HepG2 (cell line): ENCODE data around the gene SLCO4A1. TPM values are rescaled to one million over a fixed set of nuclear protein-coding genes. Genes with fewer than 3 reads are reported as not detected.

Experiments used
- AGO1 ChIP-seq: fragments of 200-400 bp; formaldehyde crosslinking; IDR thresholded peaks from 2 replicates; pipeline ENCODE4 v1.6.1; 2017; ENCODE audit warnings: mild to moderate bottlenecking, low read depth, low read length, moderate library complexity; ENCODE audit not compliant: poor library complexity, severe bottlenecking
- ASH2L ChIP-seq: fragments of 300-600, 200-600 bp; sonication (generic); IDR thresholded peaks from 2 replicates; pipeline ENCODE4 v1.7.0; 2017; ENCODE audit warnings: low read depth, mild to moderate bottlenecking, moderate library complexity, mixed read lengths, low read length; ENCODE audit not compliant: insufficient read length
- CENPT ChIP-seq: sonication (generic); formaldehyde crosslinking; IDR thresholded peaks from 2 replicates; pipeline ENCODE4 v1.8.0; 2022; ENCODE audit warnings: low read depth, mild to moderate bottlenecking, moderate library complexity, missing genetic modification reagents
- DNMT1 ChIP-seq: sonication (generic); formaldehyde crosslinking; IDR thresholded peaks from 2 replicates; pipeline ENCODE4 v1.5.1; 2020; ENCODE audit warnings: mild to moderate bottlenecking, missing genetic modification reagents
- EEA1 ChIP-seq: sonication (generic); formaldehyde crosslinking; IDR thresholded peaks from 2 replicates; pipeline ENCODE4 v1.5.1; 2020; ENCODE audit warnings: mild to moderate bottlenecking, missing genetic modification reagents, borderline replicate concordance
- ELF1 ChIP-seq: sonication (generic); formaldehyde crosslinking; IDR thresholded peaks from 2 replicates; pipeline ENCODE4 v1.4.0; 2020; ENCODE audit warnings: missing genetic modification reagents
- GATAD2A ChIP-seq: IDR thresholded peaks from 2 replicates; pipeline ENCODE4 v1.6.1; 2016
- HNRNPLL ChIP-seq: fragments of 200-400 bp; formaldehyde crosslinking; IDR thresholded peaks from 2 replicates; pipeline ENCODE4 v1.6.1; 2017; ENCODE audit warnings: mild to moderate bottlenecking, low read depth, low read length; ENCODE audit not compliant: poor library complexity, severe bottlenecking
- HOXD1 ChIP-seq: sonication (generic); formaldehyde crosslinking; IDR thresholded peaks from 2 replicates; pipeline ENCODE4 v1.5.0; 2020; ENCODE audit warnings: missing genetic modification reagents
- ISL2 ChIP-seq: sonication (generic); formaldehyde crosslinking; IDR thresholded peaks from 2 replicates; pipeline ENCODE4 v1.5.0; 2020; ENCODE audit warnings: missing genetic modification reagents
- KDM1A ChIP-seq: IDR thresholded peaks from 2 replicates; pipeline ENCODE4 v1.6.1; 2016; ENCODE audit warnings: missing compliant biosample characterization
- KDM3A ChIP-seq: IDR thresholded peaks from 2 replicates; pipeline ENCODE4 v1.6.1; 2018; ENCODE audit warnings: low read depth, missing compliant biosample characterization
- PAX8 ChIP-seq: sonication (generic); formaldehyde crosslinking; IDR thresholded peaks from 2 replicates; pipeline ENCODE4 v1.8.0; 2022; ENCODE audit warnings: mild to moderate bottlenecking, missing genetic modification reagents, borderline replicate concordance
- PITX1 ChIP-seq: sonication (generic); formaldehyde crosslinking; IDR thresholded peaks from 2 replicates; pipeline ENCODE4 v1.5.1; 2020; ENCODE audit warnings: mild to moderate bottlenecking, missing genetic modification reagents
- POLR2G ChIP-seq: fragments of 200-400 bp; formaldehyde crosslinking; IDR thresholded peaks from 2 replicates; pipeline ENCODE4 v1.6.1; 2018; ENCODE audit warnings: mild to moderate bottlenecking, low read depth, low read length, moderate library complexity
- PPARG ChIP-seq: conservative IDR thresholded peaks from 2 replicates; pipeline ENCODE4 v1.6.1; 2016; ENCODE audit warnings: missing biosample characterization, missing genetic modification reagents
- RBM39 ChIP-seq: fragments of 200-400 bp; formaldehyde crosslinking; IDR thresholded peaks from one replicate; pipeline ENCODE4 v1.6.1; 2018; ENCODE audit warnings: antibody characterized with exemption, mild to moderate bottlenecking, low read depth, low read length; ENCODE audit not compliant: poor library complexity, severe bottlenecking
- SP1 ChIP-seq, 2 experiments: fragments of 450-650 bp in 1 of 2; sonication (generic) in 1 of 2; formaldehyde crosslinking in 1 of 2; IDR thresholded peaks; 2 replicates each; pipeline versions ENCODE4 v1.4.0 to v1.6.1; 2016 to 2020; ENCODE audit warnings: missing genetic modification reagents in 1 of 2
- TBP ChIP-seq: sonication (generic); formaldehyde crosslinking; IDR thresholded peaks from 2 replicates; pipeline ENCODE4 v1.5.0; 2020; ENCODE audit warnings: missing genetic modification reagents
- ZFP62 ChIP-seq: sonication (generic); formaldehyde crosslinking; IDR thresholded peaks from 2 replicates; pipeline ENCODE4 v1.4.0; 2020; ENCODE audit warnings: missing genetic modification reagents
- ZNF234 ChIP-seq: sonication (generic); formaldehyde crosslinking; conservative IDR thresholded peaks from 2 replicates; pipeline ENCODE4 v1.5.1; 2020; ENCODE audit warnings: mild to moderate bottlenecking, missing genetic modification reagents
- ZNF343 ChIP-seq: sonication (generic); formaldehyde crosslinking; IDR thresholded peaks from 2 replicates; pipeline ENCODE4 v1.4.0; 2020; ENCODE audit warnings: mild to moderate bottlenecking, missing genetic modification reagents
- ZNF775 ChIP-seq: sonication (generic); formaldehyde crosslinking; IDR thresholded peaks from 2 replicates; pipeline ENCODE4 v1.4.0; 2020; ENCODE audit warnings: missing genetic modification reagents, mild to moderate bottlenecking, moderate library complexity, borderline replicate concordance
- polyA plus RNA-seq, 8 experiments: library from polyadenylated mRNA; depleted of rRNA in 3 of 8; stranded (reverse) in 7 of 8; unstranded in 1 of 8; fragments of >200 nt; fragmentation: Illumina TruSeq in 4 of 8; extraction: Trizol in 4 of 8; gene quantifications; 2 replicates each; pipeline versions ENCODE4 v1.2.1 to v1.2.3, GENCODE V29; 2011 to 2016; ENCODE audit warnings: low read depth in 4 of 8, missing spikeins in 1 of 8, mixed read lengths in 1 of 8; ENCODE audit not compliant: insufficient read depth in 1 of 8
- total RNA-seq, 5 experiments: library from RNA; depleted of rRNA; stranded (reverse); fragments of >200 nt; fragmentation: Illumina TruSeq; extraction: Trizol; gene quantifications; 2 replicates each; pipeline ENCODE4 v1.2.3, GENCODE V29; 2016; ENCODE audit warnings: low read depth in 1 of 5
- TF ChIP-seq, protein P1 (sequence below): sonication (generic); formaldehyde crosslinking; IDR thresholded peaks from 2 replicates; pipeline ENCODE4 v1.9.0; 2021; ENCODE audit warnings: missing genetic modification reagents, mild to moderate bottlenecking, borderline replicate concordance
- TF ChIP-seq, protein P2 (sequence below): sonication (generic); formaldehyde crosslinking; conservative IDR thresholded peaks from 2 replicates; pipeline ENCODE4 v1.4.0; 2020; ENCODE audit warnings: mild to moderate bottlenecking, missing genetic modification reagents, moderate library complexity
- TF ChIP-seq, protein P3 (sequence below): sonication (generic); formaldehyde crosslinking; IDR thresholded peaks from 2 replicates; pipeline ENCODE4 v1.4.0; 2020; ENCODE audit warnings: missing genetic modification reagents

SLCO4A1 gene
- total and polyA plus RNA-seq, 2 of the 13 experiments (the other 11 are each of a cell fraction or from before 2014, with no cell fraction given) = 55.5 to 112 TPM

DNA sequence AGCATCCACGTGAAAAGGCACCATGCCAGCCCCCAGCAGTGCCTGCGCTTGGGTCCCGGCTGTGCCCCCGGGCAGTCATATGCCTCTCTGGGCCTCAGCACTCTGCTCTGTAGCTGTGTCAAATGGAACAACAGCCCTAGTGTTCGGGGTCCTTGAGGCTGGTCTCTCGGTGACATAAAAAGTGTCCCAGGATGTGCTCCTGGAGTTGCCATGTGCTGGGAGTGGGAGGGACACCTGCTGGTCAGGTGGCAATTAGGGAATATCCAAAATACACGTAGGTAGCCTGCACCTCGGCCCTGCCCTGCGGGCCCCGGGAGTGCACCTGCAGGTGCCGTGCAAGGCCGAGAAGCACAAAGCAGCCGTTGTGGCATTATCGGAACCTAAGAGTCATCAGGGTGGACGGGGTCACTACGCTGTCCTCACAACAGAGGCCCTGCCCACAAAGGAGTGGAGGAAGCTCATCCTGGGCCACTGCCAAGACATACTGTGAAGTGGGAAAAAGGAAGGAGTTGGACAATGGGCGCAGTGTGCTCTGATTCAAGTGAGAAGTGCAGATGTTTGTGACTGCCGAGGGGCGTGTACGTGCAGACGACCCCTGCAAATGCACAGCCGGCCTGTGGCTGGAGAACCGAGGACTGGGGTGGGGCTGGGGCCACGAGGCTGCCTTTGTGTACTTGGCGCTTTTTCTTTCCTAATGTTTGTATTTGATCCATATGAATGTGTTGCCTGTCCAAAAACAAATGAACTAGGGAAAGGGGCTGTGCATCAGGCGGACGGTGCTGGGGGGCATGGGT is 24.6 kb downstream of the SLCO4A1 start (continued):
- TF ChIP-seq CENPT (CRISPR knock-in tag) = peak; percentile 76; the same call in 1 of the 2 replicates
- TF ChIP-seq, protein P1, sequence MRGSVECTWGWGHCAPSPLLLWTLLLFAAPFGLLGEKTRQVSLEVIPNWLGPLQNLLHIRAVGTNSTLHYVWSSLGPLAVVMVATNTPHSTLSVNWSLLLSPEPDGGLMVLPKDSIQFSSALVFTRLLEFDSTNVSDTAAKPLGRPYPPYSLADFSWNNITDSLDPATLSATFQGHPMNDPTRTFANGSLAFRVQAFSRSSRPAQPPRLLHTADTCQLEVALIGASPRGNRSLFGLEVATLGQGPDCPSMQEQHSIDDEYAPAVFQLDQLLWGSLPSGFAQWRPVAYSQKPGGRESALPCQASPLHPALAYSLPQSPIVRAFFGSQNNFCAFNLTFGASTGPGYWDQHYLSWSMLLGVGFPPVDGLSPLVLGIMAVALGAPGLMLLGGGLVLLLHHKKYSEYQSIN (CRISPR knock-in tag) = no peak
- peak; percentile 70 for TF ChIP-seq PPARG
- TF ChIP-seq KDM3A (CRISPR knock-in tag) = peak; percentile 16; the same call in 1 of the 2 replicates
- TF ChIP-seq ISL2 = peak; percentile 90
- TF ChIP-seq ZFP62 = no peak
- no peak for TF ChIP-seq EEA1 (CRISPR knock-in tag)
- peak; percentile 45 for TF ChIP-seq RBM39
- peak; percentile 75 for TF ChIP-seq ASH2L
- TF ChIP-seq GATAD2A (CRISPR knock-in tag) = peak; percentile 97
- TF ChIP-seq KDM1A (CRISPR knock-in tag) = peak; percentile 10; the same call in 1 of the 2 replicates
- peak; percentile 44; the same call in 1 of the 2 replicates for TF ChIP-seq ELF1
- peak; percentile 98 for TF ChIP-seq ZNF343 (CRISPR knock-in tag)
- peak; percentile 85; the same call in 1 of the 2 replicates for TF ChIP-seq ZNF775 (CRISPR knock-in tag)
- TF ChIP-seq DNMT1 (CRISPR knock-in tag) = no peak
- peak; percentile 96 for TF ChIP-seq HOXD1 (CRISPR knock-in tag)
- TF ChIP-seq POLR2G = peak; percentile 76
- TF ChIP-seq PITX1 (CRISPR knock-in tag) = peak; percentile 51; the same call in 1 of the 2 replicates
- TF ChIP-seq PAX8 (CRISPR knock-in tag) = 0 out of 2 replicates have a peak, but pooled peaks have one; percentile 29
- peak; percentile 87 for TF ChIP-seq HNRNPLL
- TF ChIP-seq, protein P2, sequence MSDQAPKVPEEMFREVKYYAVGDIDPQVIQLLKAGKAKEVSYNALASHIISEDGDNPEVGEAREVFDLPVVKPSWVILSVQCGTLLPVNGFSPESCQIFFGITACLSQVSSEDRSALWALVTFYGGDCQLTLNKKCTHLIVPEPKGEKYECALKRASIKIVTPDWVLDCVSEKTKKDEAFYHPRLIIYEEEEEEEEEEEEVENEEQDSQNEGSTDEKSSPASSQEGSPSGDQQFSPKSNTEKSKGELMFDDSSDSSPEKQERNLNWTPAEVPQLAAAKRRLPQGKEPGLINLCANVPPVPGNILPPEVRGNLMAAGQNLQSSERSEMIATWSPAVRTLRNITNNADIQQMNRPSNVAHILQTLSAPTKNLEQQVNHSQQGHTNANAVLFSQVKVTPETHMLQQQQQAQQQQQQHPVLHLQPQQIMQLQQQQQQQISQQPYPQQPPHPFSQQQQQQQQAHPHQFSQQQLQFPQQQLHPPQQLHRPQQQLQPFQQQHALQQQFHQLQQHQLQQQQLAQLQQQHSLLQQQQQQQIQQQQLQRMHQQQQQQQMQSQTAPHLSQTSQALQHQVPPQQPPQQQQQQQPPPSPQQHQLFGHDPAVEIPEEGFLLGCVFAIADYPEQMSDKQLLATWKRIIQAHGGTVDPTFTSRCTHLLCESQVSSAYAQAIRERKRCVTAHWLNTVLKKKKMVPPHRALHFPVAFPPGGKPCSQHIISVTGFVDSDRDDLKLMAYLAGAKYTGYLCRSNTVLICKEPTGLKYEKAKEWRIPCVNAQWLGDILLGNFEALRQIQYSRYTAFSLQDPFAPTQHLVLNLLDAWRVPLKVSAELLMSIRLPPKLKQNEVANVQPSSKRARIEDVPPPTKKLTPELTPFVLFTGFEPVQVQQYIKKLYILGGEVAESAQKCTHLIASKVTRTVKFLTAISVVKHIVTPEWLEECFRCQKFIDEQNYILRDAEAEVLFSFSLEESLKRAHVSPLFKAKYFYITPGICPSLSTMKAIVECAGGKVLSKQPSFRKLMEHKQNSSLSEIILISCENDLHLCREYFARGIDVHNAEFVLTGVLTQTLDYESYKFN = peak; percentile 96
- no peak for TF ChIP-seq SP1 (IDR thresholded peaks at IDR 0.05)
- TF ChIP-seq SP1 (CRISPR knock-in tag; IDR thresholded peaks at IDR 0.05) = peak; percentile 49
- no peak for TF ChIP-seq ZNF234 (CRISPR knock-in tag)
- TF ChIP-seq TBP = no peak
- peak; percentile 48 for TF ChIP-seq AGO1
- TF ChIP-seq, protein P3, sequence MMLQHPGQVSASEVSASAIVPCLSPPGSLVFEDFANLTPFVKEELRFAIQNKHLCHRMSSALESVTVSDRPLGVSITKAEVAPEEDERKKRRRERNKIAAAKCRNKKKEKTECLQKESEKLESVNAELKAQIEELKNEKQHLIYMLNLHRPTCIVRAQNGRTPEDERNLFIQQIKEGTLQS (CRISPR knock-in tag) = peak; percentile 64
